ENCODE results near the gene CYB561A3.
A peak's percentile ranks its signal among the peaks of the same experiment; 100 is the strongest.

CYB561A3 gene

DNA sequence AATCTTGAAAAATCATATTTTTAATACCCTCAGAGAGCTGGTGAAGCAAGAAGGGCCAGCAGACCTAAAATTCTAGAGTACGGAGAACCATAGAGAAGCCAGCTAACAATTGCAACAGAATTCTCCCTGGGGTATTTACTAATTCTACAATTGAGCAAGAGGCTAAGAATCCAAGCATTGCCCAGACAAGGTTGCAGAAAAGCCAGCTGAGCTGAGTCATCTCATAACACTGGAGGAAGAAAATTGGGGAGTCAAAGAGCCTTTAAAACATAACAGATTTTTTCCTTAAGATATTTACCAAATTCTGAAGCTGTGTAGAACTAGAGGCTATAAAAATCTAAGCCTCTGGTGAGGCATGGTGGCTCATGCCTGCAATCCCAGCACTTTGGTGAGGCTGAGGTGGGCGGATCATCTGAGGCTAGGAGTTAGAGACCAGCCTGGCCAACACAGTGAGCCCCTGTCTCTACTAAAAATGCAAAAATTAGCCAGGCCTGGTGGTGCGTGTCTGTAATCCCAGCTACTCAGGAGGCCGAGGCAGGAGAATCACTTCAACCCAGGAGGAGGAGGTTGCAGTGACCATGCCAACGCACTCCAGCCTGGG, 17.1 kb upstream of the CYB561A3 start:
- Histone ChIP-seq H3K4me1 (ENCODE audit: insufficient read depth, low read length) (no peaks in the 10 kb centered on the region), H3K36me3 (ENCODE audit: insufficient read depth, low read length) (peaks cover 4% of the 10 kb centered on the region), H3K9ac (ENCODE audit: low read depth, low read length) (no peak overlapping the region), H3K9me3 (ENCODE audit: control insufficient read depth, insufficient read depth, low read length) (peaks cover 7% of the 10 kb centered on the region; the same call in 1 of the 2 replicates)

DNA sequence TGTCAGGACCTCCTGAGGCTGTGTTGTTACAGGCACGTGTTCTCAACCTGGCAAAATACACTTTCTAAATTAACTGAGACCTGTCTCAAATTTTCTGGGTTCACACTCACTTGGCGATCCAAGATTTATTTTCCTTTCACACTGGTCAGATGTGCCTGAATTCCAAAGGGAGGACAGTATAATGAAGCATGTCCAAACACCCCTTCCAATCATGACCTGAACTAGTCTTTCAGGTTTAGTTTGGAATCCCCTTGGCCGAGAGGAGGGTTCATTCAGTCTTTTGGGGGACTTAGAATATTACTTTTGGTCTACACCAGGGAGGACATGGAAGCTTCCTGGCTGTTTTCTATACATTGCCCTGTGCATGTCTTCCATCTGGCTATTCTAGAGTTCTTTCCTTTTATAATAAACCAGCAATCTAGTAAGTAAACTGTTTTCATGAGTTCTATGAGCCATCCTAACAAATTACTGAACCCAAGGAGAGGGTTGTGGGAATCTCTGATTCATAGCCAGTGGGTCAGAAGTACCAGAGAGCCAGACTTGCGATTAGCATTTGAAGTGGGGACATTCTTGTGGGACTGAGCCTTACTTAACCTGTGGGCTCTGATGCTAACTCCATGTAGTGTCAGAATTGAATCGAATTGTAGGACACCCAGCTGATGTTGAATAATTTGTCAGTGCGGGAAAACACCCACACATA, 15.9 kb upstream of the CYB561A3 start:
- Histone ChIP-seq H3K9me3 (ENCODE audit: control insufficient read depth, insufficient read depth, low read length) (peaks cover 15% of the 10 kb centered on the region), H3K9ac (ENCODE audit: low read depth, low read length) (no peak overlapping the region), H3K36me3 (ENCODE audit: insufficient read depth, low read length) (peaks cover 8% of the 10 kb centered on the region)

DNA sequence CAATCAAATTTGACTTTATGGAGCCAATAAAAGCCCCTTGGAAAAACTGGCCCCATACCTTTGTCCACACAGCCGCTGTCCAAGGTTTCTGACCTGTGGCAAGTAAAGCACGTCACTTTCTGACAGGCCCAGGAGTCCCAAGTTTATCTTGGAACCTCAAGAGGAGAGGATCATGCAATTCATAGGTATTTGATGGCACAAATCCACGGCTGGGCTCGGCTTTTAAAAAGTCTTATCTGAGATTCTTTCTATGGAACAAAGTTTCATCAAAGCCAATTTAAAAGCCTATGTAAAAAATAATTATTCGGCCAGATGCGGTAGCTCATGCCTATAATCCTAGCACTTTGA, 14.1 kb upstream of the CYB561A3 start:
- Histone ChIP-seq H3K36me3 (ENCODE audit: insufficient read depth, low read length) (peaks cover 8% of the 10 kb centered on the region), H3K4me1 (ENCODE audit: insufficient read depth, low read length) (no peaks in the 10 kb centered on the region), H3K9me3 (ENCODE audit: control insufficient read depth, insufficient read depth, low read length) (peaks cover 24% of the 10 kb centered on the region), H3K9ac (ENCODE audit: low read depth, low read length) (no peak overlapping the region)

More for the DNA sequence above, 15.9 kb upstream of the CYB561A3 start:
- H3K4me1 ChIP-seq (ENCODE audit: insufficient read depth, low read length) = no peaks in the 10 kb centered on the region

DNA sequence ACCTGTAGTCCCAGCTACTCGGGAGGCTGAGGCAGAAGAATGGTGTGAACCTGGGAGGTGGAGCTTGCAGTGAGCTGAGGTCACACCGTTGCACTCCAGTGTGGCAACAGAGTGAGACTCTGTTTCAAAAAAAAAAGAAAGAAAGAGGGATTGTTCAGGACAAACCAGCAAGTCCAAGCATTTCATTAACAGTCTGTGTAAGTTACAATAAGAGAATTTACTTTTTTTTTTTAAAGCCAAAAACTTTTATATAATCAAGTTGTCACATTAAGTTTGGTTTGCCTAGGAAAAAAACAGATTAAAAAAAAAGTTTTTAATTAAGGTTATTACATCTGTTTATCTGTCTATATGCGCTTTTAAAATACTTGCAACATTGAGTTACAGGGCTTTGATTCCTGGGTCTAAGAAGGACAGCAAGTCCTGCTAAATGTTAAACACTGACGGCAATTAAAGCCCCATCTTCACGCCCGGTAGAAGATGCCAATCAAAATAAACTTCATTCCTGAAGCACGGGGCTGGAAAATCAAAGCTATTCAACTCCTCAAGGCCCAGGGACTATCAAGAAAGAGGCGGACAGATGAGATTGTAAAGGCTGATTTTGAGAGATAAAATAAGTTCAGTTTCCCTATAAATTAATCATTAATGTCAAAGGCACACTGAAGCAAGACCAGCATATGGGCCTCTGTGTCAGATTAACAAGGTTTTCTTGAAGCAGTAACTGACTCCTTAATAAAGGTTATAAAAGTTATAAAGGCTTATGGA, 11.2 kb upstream of the CYB561A3 start:
- H3K9me3 ChIP-seq (ENCODE audit: control insufficient read depth, insufficient read depth, low read length) = peaks cover 25% of the 10 kb centered on the region
- no peaks in the 10 kb centered on the region for H3K4me1 ChIP-seq (ENCODE audit: insufficient read depth, low read length)
- no peak overlapping the region for H3K9ac ChIP-seq (ENCODE audit: low read depth, low read length)
- H3K36me3 ChIP-seq (ENCODE audit: insufficient read depth, low read length) = peaks cover 18% of the 10 kb centered on the region

DNA sequence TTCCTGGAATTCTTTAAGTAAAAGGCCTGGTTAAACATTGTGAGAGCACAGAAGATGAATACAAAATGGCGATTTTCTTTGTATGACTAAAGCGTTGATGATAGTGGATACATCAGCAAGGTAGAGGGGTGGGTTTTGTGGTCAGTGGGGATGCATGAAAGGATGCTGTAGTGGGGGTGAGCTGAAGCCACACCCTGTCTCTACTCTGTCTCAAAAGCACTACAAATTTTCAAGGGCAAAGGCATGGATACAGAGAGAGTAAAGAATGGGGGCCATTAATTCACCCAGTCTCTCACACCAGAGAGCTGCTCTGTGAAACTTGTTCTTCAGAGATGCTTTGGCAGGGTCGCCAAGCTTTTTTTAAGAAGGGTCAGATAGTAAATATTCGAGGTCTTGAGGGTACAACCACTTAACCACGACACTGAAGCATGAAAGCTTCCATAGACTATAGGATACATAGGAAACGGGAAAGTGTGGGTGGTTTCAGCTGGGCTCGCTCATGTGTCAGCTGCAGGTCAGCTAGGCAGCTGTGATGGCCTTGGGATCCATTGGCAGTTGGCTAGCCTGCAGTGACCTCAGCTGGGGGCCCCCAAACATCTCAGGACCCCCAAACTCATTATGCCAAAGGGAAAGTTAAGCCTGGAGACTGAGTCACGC, 8.8 kb upstream of the CYB561A3 start:
- peaks cover 32% of the 10 kb centered on the region for H3K36me3 ChIP-seq (ENCODE audit: insufficient read depth, low read length)

DNA sequence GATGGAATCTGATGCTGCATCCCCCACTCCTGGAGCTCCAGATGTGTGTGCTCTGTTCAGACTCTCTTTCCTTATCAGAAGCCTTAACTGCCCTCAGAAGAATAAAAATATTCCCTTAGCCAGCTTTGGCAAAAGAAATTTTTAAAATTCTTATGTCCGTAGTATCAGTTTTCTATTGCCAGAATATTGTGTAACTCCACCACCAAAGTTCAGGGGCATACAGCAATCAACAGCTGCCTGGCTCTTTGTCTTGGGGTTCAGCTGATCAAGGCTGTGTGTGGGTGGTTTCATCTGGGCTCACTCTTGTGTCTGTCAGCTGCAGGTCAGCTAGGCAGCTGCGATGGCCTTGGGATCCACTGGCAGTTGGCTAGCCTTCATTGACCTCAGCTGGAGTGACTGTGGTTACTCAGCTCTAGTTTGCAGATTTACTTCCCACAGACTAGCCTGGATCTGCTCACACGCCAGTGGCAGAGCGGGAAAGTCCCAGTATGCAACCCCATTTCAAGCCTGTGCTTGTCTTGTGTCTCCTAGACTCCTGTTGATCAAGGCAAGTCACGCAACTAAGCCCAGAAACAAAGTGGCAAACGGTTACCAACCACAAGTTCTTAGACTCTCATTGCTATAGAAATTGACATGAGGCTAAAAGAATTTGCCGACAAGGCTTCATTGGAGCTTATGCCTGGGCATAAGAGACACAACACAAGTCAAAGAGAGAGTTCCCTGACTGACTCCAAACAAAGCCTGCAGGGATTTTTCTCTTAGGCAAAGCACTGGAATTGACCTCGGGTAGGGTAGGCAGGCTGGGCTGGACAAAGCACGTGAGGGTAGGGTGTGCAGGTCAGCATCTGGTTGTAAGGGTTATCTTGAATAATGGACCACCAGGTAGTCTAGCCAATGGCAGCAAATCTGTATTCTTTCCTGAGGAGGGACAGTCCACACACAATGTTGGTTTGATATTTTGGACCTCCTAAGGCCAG, 8.0 kb upstream of the CYB561A3 start:
- Histone ChIP-seq H3K36me3 (ENCODE audit: insufficient read depth, low read length) (peaks cover 32% of the 10 kb centered on the region), H3K9ac (ENCODE audit: low read depth, low read length) (no peak overlapping the region), H3K9me3 (ENCODE audit: control insufficient read depth, insufficient read depth, low read length) (peaks cover 18% of the 10 kb centered on the region), H3K4me1 (ENCODE audit: insufficient read depth, low read length) (no peaks in the 10 kb centered on the region)

More for the DNA sequence above, 8.8 kb upstream of the CYB561A3 start:
- no peak overlapping the region for H3K9ac ChIP-seq (ENCODE audit: low read depth, low read length)
- H3K9me3 ChIP-seq (ENCODE audit: control insufficient read depth, insufficient read depth, low read length) = peaks cover 22% of the 10 kb centered on the region
- H3K4me1 ChIP-seq (ENCODE audit: insufficient read depth, low read length) = no peaks in the 10 kb centered on the region

DNA sequence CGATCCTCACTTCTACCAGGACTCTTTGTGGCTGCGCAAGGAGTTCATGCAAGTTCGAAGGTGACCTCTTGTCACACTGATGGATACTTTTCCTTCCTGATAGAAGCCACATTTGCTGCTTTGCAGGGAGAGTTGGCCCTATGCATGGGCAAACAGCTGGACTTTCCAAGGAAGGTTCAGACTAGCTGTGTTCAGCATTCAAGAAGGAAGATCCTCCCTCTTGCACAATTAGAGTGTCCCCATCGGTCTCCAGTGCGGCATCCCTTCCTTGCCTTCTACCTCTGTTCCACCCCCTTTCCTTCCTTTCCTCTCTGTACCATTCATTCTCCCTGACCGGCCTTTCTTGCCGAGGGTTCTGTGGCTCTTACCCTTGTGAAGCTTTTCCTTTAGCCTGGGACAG, 7.0 kb upstream of the CYB561A3 start:
- H3K4me1 ChIP-seq (ENCODE audit: insufficient read depth, low read length) = no peaks in the 10 kb centered on the region
- H3K9ac ChIP-seq (ENCODE audit: low read depth, low read length) = no peak overlapping the region
- peaks cover 36% of the 10 kb centered on the region for H3K36me3 ChIP-seq (ENCODE audit: insufficient read depth, low read length)
- H3K9me3 ChIP-seq (ENCODE audit: control insufficient read depth, insufficient read depth, low read length) = peaks cover 18% of the 10 kb centered on the region

DNA sequence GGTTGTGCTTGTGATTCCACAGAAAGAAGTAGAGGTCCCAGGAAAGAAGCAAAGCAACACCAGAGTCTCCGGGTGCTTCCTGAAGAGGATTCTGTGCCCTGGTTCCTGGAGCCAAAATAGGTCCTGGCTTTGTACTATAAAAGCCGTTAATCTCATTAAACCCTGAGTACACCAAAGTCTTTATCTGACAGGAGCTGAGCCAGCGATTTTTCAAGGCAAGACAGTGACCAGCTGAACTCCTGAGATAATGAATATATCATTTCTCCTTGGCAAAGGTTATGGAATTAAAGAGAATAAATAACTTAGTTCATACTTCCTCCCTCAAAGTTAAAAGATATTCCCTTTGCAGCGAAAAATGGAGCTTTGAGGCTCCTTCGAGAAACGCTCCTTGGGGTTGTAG, 5.7 kb upstream of the CYB561A3 start:
- Histone ChIP-seq H3K9me3 (ENCODE audit: control insufficient read depth, insufficient read depth, low read length) (peaks cover 9% of the 10 kb centered on the region; the same call in 1 of the 2 replicates), H3K36me3 (ENCODE audit: insufficient read depth, low read length) (peaks cover 32% of the 10 kb centered on the region), H3K9ac (ENCODE audit: low read depth, low read length) (no peak overlapping the region), H3K4me1 (ENCODE audit: insufficient read depth, low read length) (no peaks in the 10 kb centered on the region)

DNA sequence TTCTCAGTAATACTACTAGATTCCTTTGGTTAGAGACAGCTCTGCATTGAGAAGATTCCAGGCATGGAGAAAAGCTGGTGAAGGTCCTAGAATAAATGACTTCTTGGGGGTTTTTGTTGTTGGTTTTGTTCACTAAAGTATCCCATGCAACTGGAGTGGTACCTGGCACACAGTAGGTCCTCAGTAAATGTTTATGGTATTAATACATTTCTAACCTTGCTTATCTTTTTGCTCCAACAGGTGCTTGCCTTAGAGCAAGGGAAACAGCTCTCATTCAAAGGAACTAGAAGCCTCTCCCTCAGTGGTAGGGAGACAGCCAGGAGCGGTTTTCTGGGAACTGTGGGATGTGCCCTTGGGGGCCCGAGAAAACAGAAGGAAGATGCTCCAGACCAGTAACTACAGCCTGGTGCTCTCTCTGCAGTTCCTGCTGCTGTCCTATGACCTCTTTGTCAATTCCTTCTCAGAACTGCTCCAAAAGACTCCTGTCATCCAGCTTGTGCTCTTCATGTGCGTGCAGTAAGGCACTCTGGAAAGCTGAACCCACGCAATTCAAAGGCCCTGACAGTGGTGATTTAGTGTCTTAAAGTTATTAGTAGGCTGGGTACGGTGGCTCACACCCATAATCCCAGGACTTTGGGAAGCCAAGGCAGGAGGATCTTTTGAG, 2.5 kb upstream of the CYB561A3 start:
- H3K9me3 ChIP-seq (ENCODE audit: control insufficient read depth, insufficient read depth, low read length) = no peaks in the 10 kb centered on the region
- no peaks in the 10 kb centered on the region for H3K4me1 ChIP-seq (ENCODE audit: insufficient read depth, low read length)
- peaks cover 25% of the 10 kb centered on the region for H3K36me3 ChIP-seq (ENCODE audit: insufficient read depth, low read length)
- no peak overlapping the region for H3K9ac ChIP-seq (ENCODE audit: low read depth, low read length)

DNA sequence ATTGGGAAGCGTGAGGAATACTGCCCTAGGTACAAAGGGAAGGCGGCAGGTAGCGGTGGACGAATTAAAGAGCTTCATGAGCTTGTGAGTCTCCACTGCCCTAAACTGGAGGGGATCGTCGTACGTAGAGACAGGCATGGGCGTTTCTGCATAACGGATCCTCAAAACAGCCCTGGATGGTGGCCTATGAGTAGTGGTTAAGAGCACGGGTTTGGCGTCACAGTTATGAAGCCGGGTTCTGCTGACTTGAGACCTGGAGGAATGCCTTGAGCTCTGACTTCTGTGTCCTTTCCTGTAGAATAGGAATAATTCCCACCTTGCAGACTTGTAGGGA, 827 bp upstream of the CYB561A3 start:
- Histone ChIP-seq H3K9ac (ENCODE audit: low read depth, low read length) (peak overlapping the region; percentile 98), H3K9me3 (ENCODE audit: control insufficient read depth, insufficient read depth, low read length) (no peaks in the 10 kb centered on the region), H3K4me1 (ENCODE audit: insufficient read depth, low read length) (no peaks in the 10 kb centered on the region), H3K36me3 (ENCODE audit: insufficient read depth, low read length) (peaks cover 19% of the 10 kb centered on the region)

DNA sequence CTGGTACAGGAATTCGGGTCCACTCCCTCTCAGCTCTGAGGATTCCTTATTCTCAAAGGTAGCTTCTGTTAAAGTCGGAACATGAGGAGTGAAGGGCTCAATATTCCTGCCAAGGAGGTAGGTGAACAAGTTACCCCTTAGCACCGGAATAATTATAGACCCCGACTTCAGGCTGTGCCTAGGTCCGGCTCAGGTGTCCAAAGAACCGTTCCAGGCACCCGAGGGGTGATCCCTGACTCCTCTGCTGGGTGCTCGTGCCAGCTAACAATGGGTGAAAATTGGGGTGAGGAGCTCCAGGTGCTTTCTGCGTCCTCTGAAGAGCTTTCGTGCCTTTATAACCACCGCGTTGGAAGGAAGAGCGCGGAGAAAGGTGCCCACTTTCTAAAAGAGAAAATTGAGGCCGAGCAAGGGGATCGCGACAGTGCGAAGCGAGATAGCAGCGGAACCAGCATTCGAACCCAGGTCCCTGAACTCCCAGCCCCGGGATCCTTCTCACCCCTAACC, 393 bp downstream of the CYB561A3 start:
- Histone ChIP-seq H3K9ac (ENCODE audit: low read depth, low read length) (peak overlapping the region; percentile 98), H3K4me1 (ENCODE audit: insufficient read depth, low read length) (no peaks in the 10 kb centered on the region), H3K36me3 (ENCODE audit: insufficient read depth, low read length) (peaks cover 11% of the 10 kb centered on the region; the same call in 1 of the 2 replicates), H3K9me3 (ENCODE audit: control insufficient read depth, insufficient read depth, low read length) (no peaks in the 10 kb centered on the region)

DNA sequence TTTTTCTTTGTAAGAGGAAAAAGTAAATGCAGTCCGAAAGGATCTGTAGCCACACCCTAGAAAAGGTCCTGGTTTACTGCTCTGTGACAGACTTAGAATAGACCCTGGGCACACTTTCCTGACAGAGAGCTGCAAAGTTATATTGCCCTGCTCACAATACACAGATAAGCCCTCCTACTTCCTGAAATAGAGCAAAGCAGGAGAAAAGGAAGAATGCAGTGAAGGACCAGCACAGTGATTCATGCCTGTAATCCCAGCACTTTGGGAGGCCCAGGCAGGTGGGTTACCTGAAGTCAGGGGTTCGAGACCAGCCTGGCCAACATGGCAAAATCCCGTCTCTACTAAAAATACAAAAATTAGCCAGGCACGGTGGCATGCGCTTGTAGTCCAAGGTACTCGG, 2.2 kb downstream of the CYB561A3 start:
- no peak overlapping the region for H3K9ac ChIP-seq (ENCODE audit: low read depth, low read length)

DNA sequence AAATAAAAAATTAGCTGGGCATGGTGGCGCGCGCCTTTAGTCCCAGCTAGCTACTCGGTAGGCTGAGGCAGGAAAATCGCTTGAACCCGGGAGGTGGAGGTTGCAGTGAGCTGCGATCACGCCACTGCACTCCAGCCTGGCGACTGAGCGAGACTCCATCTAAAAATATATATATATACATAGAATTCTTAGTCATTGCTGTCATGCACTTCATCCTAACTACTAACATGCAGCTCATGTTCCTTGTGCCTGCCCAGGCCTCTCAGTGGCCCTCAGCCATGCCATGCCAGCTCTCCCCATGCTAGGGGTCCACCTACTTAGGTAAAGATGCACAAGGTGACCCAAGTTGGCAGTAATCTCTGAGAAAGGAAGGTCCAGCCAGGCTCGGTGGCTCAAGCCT, 3.1 kb downstream of the CYB561A3 start:
- no peaks in the 10 kb centered on the region for H3K9me3 ChIP-seq (ENCODE audit: control insufficient read depth, insufficient read depth, low read length)
- no peaks in the 10 kb centered on the region for H3K4me1 ChIP-seq (ENCODE audit: insufficient read depth, low read length)
- no peak overlapping the region for H3K9ac ChIP-seq (ENCODE audit: low read depth, low read length)
- H3K36me3 ChIP-seq (ENCODE audit: insufficient read depth, low read length) = no peaks in the 10 kb centered on the region

More for the DNA sequence above, 2.2 kb downstream of the CYB561A3 start:
- no peaks in the 10 kb centered on the region for H3K4me1 ChIP-seq (ENCODE audit: insufficient read depth, low read length)
- peaks cover 3% of the 10 kb centered on the region; the same call in 1 of the 2 replicates for H3K36me3 ChIP-seq (ENCODE audit: insufficient read depth, low read length)
- H3K9me3 ChIP-seq (ENCODE audit: control insufficient read depth, insufficient read depth, low read length) = no peaks in the 10 kb centered on the region

Data from ES-I3 (cell line).